MV-4-11 (cell line): ENCODE measurements around the gene ARHGAP11A.

Source experiments
- DNase-seq: peaks from one replicate; lab custom pipeline; 2025; lab: John Stamatoyannopoulos, UW

The ARHGAP11A gene

GRCh38 chr15:32685576-32685975, 70.3 kb downstream of the ARHGAP11A start:
- no peak for DNase-seq

- DNase-seq = no peak
Observed at GRCh38 chr15:32687556-32687955, 72.3 kb downstream of the ARHGAP11A start.

GRCh38 chr15:32688151-32688639, 72.9 kb downstream of the ARHGAP11A start:
- no peak for DNase-seq
